Loucy (cell line): ENCODE results near the gene CYB5A.

ENCODE experiments used
- H2AFZ ChIP-seq: fragments of 200-600 bp; sonication (generic); 2 replicates; pipeline ENCODE4 v1.6.0; 2016; ENCODE audit warnings: antibody characterized with exemption, mild to moderate bottlenecking, low read length, moderate library complexity
- H3F3A ChIP-seq: fragments of 200-600 bp; 2 replicates; pipeline ENCODE4 v1.6.0; 2016; ENCODE audit warnings: antibody characterized with exemption, low read depth, mild to moderate bottlenecking
- H3K27me3 ChIP-seq: fragments of 200-600 bp; sonication (generic); 2 replicates; pipeline ENCODE4 v1.6.1; 2014; ENCODE audit warnings: low read length, mild to moderate bottlenecking; ENCODE audit not compliant: insufficient read depth, poor library complexity, severe bottlenecking
- H3K36me3 ChIP-seq: fragments of 200-600 bp; sonication (generic); 2 replicates; pipeline ENCODE4 v1.6.1; 2016; ENCODE audit warnings: low read length; ENCODE audit not compliant: insufficient read depth
- H3K4me1 ChIP-seq: fragments of 200-600 bp; sonication (generic); 2 replicates; pipeline ENCODE4 v1.5.1; 2014; ENCODE audit warnings: low read length, mild to moderate bottlenecking; ENCODE audit not compliant: insufficient read depth, poor library complexity, severe bottlenecking
- H3K4me2 ChIP-seq: fragments of 200-600 bp; sonication (generic); 2 replicates; pipeline ENCODE4 v1.6.0; 2014; ENCODE audit warnings: antibody characterized with exemption, low read length, low read depth, mild to moderate bottlenecking; ENCODE audit not compliant: poor library complexity, severe bottlenecking
- H3K4me3 ChIP-seq: fragments of 200-600 bp; sonication (generic); 2 replicates; pipeline ENCODE4 v1.5.1; 2014; ENCODE audit warnings: low read length, mild to moderate bottlenecking, mixed read lengths; ENCODE audit not compliant: poor library complexity, severe bottlenecking
- H3K79me2 ChIP-seq: fragments of 200-600 bp; sonication (generic); 2 replicates; pipeline ENCODE4 v1.6.1; 2014; ENCODE audit warnings: low read length; ENCODE audit not compliant: insufficient read depth
- H3K9ac ChIP-seq: fragments of 200-600 bp; sonication (generic); 2 replicates; pipeline ENCODE4 v1.6.0; 2014; ENCODE audit warnings: mild to moderate bottlenecking, low read depth, low read length, moderate library complexity; ENCODE audit not compliant: poor library complexity, severe bottlenecking
- H3K9me2 ChIP-seq: fragments of 200-600 bp; sonication (generic); replicated peaks from 2 replicates; pipeline ENCODE4 v1.6.1; 2016; ENCODE audit warnings: low read depth, low read length, mixed read lengths
- H3K9me3 ChIP-seq: fragments of 200-600 bp; sonication (generic); 2 replicates; pipeline ENCODE4 v1.6.1; 2014; ENCODE audit warnings: mild to moderate bottlenecking, antibody characterized with exemption, low read length, low read depth; ENCODE audit not compliant: insufficient read depth
- H4K20me1 ChIP-seq: fragments of 200-600 bp; sonication (generic); 2 replicates; pipeline ENCODE4 v1.6.0; 2014; ENCODE audit warnings: antibody characterized with exemption, low read length, mild to moderate bottlenecking; ENCODE audit not compliant: insufficient read depth, poor library complexity, severe bottlenecking
- CTCF ChIP-seq: fragments of 200-600 bp; sonication (generic); conservative IDR thresholded peaks from 2 replicates; pipeline ENCODE4 v1.5.1; 2014; ENCODE audit warnings: mild to moderate bottlenecking, antibody characterized with exemption, low read length
- EZH2phosphoT487 ChIP-seq: fragments of 200-600 bp; IDR thresholded peaks from 2 replicates; pipeline ENCODE4 v1.6.1; 2018; ENCODE audit warnings: antibody characterized with exemption, mild to moderate bottlenecking, moderate library complexity, borderline replicate concordance

CYB5A gene

GRCh38 chr18:74291472-74291770 lies 342 bp downstream of the CYB5A start:
- TF ChIP-seq EZH2phosphoT487 (no peak), CTCF (no peak)
- Histone ChIP-seq H3K4me1 (peaks cover 24% of the 10 kb centered on the region), H3K4me3 (peak overlapping the region; percentile 74), H3K27me3 (no peaks in the 10 kb centered on the region), H3K79me2 (peaks cover 27% of the 10 kb centered on the region; the same call in 1 of the 2 replicates), H3K9me2 (no peaks in the 10 kb centered on the region), H3K36me3 (no peaks in the 10 kb centered on the region), H3K4me2 (peak overlapping the region; percentile 88), H3K9me3 (no peaks in the 10 kb centered on the region), H4K20me1 (no peaks in the 10 kb centered on the region), H3K9ac (peak overlapping the region; percentile 74), H3F3A (0 out of 2 replicates have a peak, but pooled peaks cover 3% of the 10 kb centered on the region), H2AFZ (peak overlapping the region; percentile 92)

GRCh38 chr18:74290794-74291471 lies 830 bp downstream of the CYB5A start:
- Histone ChIP-seq H2AFZ (no peak overlapping the region), H3K9me2 (no peaks in the 10 kb centered on the region), H3K4me3 (peak overlapping the region; percentile 74), H3K9ac (peak overlapping the region; percentile 74), H3F3A (0 out of 2 replicates have a peak, but pooled peaks cover 4% of the 10 kb centered on the region), H3K9me3 (no peaks in the 10 kb centered on the region), H3K4me2 (peak overlapping the region; percentile 88), H3K36me3 (no peaks in the 10 kb centered on the region), H4K20me1 (no peaks in the 10 kb centered on the region), H3K4me1 (peaks cover 26% of the 10 kb centered on the region), H3K27me3 (no peaks in the 10 kb centered on the region), H3K79me2 (peaks cover 29% of the 10 kb centered on the region; the same call in 1 of the 2 replicates)
- TF ChIP-seq EZH2phosphoT487 (no peak), CTCF (no peak)

- Histone ChIP-seq H3K9me2 (no peaks in the 10 kb centered on the region), H3K4me3 (peak overlapping the region; percentile 74), H4K20me1 (no peaks in the 10 kb centered on the region), H3K79me2 (peaks cover 37% of the 10 kb centered on the region; the same call in 1 of the 2 replicates), H3K4me2 (peak overlapping the region; percentile 88), H3F3A (0 out of 2 replicates have a peak, but pooled peaks cover 4% of the 10 kb centered on the region), H3K4me1 (peaks cover 30% of the 10 kb centered on the region), H3K27me3 (no peaks in the 10 kb centered on the region), H3K9me3 (no peaks in the 10 kb centered on the region), H3K36me3 (no peaks in the 10 kb centered on the region), H3K9ac (no peak overlapping the region), H2AFZ (no peak overlapping the region)
- TF ChIP-seq CTCF, result no peak
- TF ChIP-seq EZH2phosphoT487, result no peak
Observed at GRCh38 chr18:74290021-74290420, 1.7 kb downstream of the CYB5A start.
